Stimulated activated memory B cell treated with anti-CD40 and anti-IgM and Interleukin-4, amounts not matched to agents 10 μg/mL and 1 μg/mL and 100 μg/mL, for 72 hours (primary cell): ENCODE data around the gene SLC45A1.
"Not testable (repeated sequence)": the region's sequence is repeated elsewhere in the genome, so short reads cannot be mapped to it uniquely, and the experiment has no call there.

Experiments
- ATAC-seq: fragments of 150-1000 bp; cut with Tn5 transposase; 2 replicates; pipeline ENCODE4 v1.10.0; 2021
- H3K27ac Mint-ChIP-seq: one replicate; pipeline ENCODE4 v1.8.0; 2022; ENCODE audit warnings: mild to moderate bottlenecking, mixed read lengths
- H3K27me3 Mint-ChIP-seq: one replicate; pipeline ENCODE4 v1.8.0; 2022; ENCODE audit warnings: mixed read lengths
- H3K36me3 Mint-ChIP-seq: one replicate; pipeline ENCODE4 v1.8.0; 2022; ENCODE audit warnings: mixed read lengths
- H3K4me1 Mint-ChIP-seq: one replicate; pipeline ENCODE4 v1.8.0; 2022; ENCODE audit warnings: mixed read lengths
- H3K4me3 Mint-ChIP-seq: one replicate; pipeline ENCODE4 v1.8.0; 2022; ENCODE audit warnings: mild to moderate bottlenecking, moderate library complexity, mixed read lengths
- H3K9me3 Mint-ChIP-seq: one replicate; pipeline ENCODE4 v1.8.0; 2022; ENCODE audit warnings: mixed read lengths

SLC45A1 gene

DNA sequence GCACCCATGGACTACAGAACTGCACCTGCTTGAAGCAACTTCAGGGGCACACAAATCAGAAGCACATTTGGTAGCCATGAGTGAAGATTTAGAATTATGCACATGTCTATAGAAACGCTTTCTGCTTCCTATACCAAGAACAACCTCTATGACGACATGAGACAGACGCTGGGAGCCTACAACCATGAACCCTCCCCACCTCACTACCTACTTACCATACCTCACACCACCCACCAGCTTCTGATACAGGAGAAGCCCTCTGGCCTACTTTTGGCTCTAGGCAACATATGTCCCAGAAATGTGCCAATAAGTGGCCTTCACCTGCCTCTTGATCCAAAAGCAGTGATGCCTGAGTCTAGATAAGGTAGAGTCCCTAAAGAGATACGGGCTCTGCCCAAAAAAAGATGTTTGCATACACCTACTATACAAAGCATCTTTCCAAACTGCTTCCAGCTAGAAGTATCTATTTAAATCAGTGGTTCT is 58.5 kb downstream of the SLC45A1 start:
- Mint-ChIP-seq H3K36me3 (peaks cover 26% of the 10 kb centered on the region), H3K4me3 (no peak overlapping the region), H3K27me3 (no peaks in the 10 kb centered on the region), H3K4me1 (peaks cover 68% of the 10 kb centered on the region), H3K27ac (peak overlapping the region; percentile 55), H3K9me3 (no peaks in the 10 kb centered on the region)
- ATAC-seq = no peak

DNA sequence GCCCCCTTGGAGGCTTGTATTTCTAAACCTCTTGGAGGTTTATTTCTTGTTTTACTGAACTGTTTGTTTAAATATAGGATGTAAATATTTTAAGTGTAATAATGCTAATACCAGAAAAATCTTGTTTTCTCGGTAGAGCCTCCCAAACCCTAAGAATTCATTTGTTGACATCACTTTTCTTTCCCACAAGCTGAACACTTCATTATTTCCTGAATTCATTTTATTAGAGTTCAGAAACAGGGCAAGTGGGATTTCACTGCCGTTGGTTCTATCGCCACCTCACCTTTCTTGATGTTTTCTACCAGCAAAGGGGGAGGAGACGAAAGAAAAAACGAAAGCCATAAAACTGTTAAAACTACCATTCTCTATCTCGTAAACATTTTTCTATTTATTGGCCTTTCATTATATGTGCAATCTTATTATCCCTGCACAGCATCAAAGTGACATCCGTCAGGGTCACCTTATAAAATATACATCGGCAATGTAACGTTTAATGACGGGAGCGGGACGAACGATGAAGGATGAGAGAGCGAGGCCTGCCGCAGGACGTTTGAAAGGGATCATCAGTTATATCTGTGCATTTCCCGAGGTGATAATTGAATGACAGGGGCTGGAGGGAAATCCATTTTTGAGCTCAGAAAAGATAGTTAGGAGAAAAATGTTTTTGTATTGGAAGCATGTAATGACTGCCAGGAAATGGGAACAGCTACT is 59.5 kb downstream of the SLC45A1 start:
- Mint-ChIP-seq H3K27ac (no peak overlapping the region), H3K4me1 (peaks cover 65% of the 10 kb centered on the region), H3K4me3 (no peak overlapping the region), H3K27me3 (no peaks in the 10 kb centered on the region), H3K36me3 (peaks cover 26% of the 10 kb centered on the region), H3K9me3 (no peaks in the 10 kb centered on the region)
- ATAC-seq = no peak

DNA sequence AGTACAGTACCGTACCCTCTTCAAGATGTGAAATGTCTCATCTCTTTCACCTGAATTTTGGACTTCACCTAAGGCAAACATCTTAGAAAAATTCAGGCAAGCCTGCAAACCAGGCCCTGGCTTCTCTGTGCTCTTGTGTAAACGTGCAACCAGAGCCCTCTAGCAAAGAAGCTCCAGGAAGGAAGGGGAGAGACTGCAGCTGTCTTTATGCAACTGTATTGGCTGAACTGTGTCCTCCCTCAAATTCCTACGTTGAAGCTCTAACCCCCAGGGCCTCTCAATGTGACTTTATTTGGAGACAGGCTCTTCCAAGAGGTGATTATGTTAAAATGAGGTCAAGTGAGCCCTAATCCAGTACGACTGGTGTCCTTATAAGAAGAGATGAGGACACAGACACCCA is 60.3 kb downstream of the SLC45A1 start:
- Mint-ChIP-seq H3K27me3 (no peaks in the 10 kb centered on the region), H3K36me3 (peaks cover 30% of the 10 kb centered on the region), H3K27ac (peak overlapping the region; percentile 61), H3K9me3 (no peaks in the 10 kb centered on the region), H3K4me1 (peaks cover 72% of the 10 kb centered on the region), H3K4me3 (no peak overlapping the region)
- ATAC-seq = no peak

DNA sequence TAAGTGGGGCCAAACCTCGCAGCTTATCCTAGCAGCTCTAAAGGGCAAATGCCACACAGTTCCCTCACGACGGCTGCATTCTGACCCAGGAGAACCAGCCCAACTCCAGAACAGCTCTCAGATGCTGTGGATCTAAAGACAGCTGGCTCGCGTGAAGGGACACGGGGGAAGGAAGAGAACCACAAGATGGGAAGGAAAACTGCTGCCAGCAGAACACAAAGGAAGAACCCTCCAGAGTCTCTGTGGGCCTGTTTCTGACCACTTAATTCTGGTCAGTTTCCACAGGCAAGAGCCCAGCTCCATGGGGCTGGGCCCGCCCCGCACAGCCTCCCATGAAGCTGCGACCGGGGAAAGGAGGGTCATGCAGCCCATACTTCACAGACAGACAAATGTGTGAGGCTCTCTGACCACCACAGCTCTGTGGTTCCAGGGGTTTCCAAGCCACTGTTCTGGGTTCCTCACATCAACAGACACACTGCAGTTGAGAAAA is 61.1 kb downstream of the SLC45A1 start:
- peaks cover 75% of the 10 kb centered on the region for H3K4me1 Mint-ChIP-seq
- no peaks in the 10 kb centered on the region for H3K9me3 Mint-ChIP-seq
- no peak for ATAC-seq
- peak overlapping the region; percentile 61 for H3K27ac Mint-ChIP-seq
- H3K27me3 Mint-ChIP-seq = no peaks in the 10 kb centered on the region
- no peak overlapping the region for H3K4me3 Mint-ChIP-seq
- peaks cover 31% of the 10 kb centered on the region for H3K36me3 Mint-ChIP-seq

DNA sequence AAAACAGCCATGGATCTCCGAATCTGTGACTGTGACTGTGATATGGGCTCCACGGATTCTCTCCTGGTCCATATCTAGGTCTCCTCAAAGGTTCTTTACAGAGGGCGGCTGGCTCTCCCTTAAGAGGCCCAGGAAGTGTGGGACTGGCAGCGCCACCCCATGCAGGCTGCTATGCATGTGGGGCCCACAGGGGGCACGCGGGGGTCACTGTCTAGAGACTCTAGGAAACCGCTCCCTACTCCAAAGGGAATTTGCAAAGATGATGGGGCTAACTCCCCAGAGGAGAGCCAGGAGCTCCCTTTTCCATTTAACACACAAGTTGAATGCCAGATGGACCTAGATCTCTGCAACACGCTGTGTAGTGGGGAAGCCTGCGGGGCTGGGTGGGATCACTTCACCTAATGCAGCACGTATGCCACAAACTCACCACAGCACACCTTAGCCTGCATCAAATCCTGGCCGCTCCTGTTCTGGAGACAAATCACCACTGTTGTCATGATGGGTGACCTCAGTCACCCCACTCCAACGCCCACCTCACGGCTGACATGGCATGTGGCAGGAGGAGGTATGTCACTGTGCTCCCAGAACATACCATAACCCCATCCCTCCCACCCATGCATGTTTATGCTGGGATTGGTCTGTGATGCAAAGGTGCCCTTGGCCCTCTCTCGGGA is 61.7 kb downstream of the SLC45A1 start:
- Mint-ChIP-seq H3K4me3 (no peak overlapping the region), H3K4me1 (peaks cover 75% of the 10 kb centered on the region), H3K27ac (no peak overlapping the region), H3K36me3 (peaks cover 29% of the 10 kb centered on the region), H3K9me3 (no peaks in the 10 kb centered on the region), H3K27me3 (no peaks in the 10 kb centered on the region)
- ATAC-seq = no peak

DNA sequence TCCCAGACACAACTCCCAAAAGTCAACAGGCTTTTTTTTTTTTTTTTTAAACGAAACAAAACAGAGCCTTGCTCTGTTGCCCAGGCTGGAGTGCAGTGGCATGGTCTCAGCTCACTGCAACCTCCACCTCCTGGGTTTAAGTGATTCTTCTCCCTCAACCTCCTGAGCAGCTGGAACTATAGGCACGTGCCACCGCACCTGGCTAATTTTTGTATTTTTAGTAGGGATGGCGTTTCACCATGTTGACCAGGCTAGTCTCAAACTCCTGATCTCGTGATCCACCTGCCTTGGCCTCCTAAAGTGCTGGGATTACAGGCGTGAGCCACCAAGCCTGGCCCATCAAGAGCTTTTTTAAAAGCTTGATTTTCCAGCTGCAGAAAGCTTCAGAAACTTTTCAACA is 62.4 kb downstream of the SLC45A1 start:
- H3K9me3 Mint-ChIP-seq, H3K4me3 Mint-ChIP-seq, ATAC-seq, H3K27ac Mint-ChIP-seq, H3K27me3 Mint-ChIP-seq: not testable (repeated sequence)
- Mint-ChIP-seq H3K4me1 (peaks cover 76% of the 10 kb centered on the region), H3K36me3 (peaks cover 24% of the 10 kb centered on the region)

DNA sequence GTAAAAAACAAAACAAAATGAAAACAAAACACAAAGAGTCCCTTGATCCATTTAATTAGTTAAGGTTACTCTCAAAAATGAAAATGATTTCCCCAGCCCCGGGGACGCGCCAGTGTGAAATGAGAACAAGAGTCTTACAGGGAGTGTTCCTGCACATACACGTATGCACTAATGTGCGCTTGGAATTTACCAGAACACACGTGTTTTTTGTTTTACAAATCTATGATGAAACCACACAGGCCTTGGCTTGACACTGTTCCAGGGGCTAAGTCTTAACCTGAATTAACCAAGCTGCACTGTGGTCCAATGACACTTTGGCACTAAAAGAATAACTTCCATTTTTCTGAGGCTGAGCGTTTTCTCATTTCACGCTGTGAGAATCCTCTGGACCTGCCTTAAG is 63.7 kb downstream of the SLC45A1 start:
- Mint-ChIP-seq H3K4me1 (peaks cover 72% of the 10 kb centered on the region), H3K27ac (no peak overlapping the region), H3K4me3 (no peak overlapping the region), H3K27me3 (no peaks in the 10 kb centered on the region), H3K36me3 (peaks cover 17% of the 10 kb centered on the region), H3K9me3 (no peaks in the 10 kb centered on the region)
- no peak for ATAC-seq

DNA sequence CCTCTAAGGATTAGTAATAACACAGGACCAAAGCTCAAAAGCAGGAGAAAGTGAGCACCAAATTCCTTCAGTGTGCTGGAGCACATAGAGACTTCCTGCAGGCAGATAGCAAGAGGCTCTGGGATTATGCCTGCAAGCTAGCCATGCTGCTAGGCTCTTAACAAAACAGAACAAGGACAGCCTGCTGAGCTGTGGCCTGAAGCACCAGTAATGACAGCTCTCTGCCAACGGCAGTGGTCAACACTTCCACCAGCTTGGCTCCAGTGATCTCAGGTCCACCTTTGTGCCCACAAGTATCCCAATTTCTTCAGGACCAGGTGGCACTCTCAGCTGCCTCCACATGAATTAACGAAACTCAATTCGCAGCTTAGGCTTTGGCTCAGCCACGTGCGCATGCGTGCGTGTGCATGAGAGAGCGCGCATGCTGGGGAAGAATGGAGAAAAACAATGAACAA is 64.2 kb downstream of the SLC45A1 start:
- Mint-ChIP-seq H3K4me1 (peaks cover 76% of the 10 kb centered on the region), H3K27ac (no peak overlapping the region), H3K36me3 (peaks cover 19% of the 10 kb centered on the region), H3K4me3 (no peak overlapping the region), H3K9me3 (no peaks in the 10 kb centered on the region), H3K27me3 (no peaks in the 10 kb centered on the region)
- no peak for ATAC-seq

DNA sequence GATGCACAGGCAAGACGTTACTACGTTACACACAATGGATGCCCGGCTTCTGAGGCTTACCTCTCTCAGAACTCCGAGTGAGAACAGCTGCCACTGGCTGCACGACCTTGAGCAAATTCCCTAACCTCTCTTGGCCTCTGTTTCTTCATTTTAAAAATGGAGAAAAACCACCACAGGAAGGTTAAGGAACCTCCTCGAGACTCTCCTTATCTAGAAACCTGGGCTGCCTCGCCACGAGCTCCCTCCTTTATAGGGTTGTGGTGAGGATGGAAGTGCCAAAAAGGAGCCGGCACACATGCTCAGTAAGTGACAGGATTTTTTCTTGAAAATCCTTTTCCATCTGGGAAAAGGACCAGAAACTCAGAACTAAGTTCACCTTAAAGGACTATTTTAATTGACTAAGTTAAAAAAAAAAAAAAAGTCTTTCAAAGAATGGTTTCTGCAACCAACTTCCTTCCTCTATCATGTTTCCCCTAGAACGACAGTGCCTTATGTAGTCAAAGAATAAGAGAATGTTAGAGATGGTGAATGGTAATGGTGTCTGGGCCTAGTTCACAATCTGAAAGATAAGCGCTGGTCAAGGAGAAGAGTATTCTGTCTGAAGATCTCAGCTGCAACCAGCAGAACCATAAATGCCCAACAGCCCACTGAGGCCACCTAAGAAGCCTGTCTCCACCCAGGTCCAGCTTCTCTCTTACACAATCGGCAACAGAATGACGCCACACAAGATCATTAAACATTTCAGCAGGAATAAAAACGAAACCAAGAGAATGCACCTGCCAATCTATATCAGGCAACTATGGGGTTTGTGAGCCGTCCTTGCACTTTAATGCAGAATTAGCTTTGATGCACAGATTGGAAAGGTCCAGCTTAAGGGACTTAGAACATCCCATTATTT is 64.9 kb downstream of the SLC45A1 start:
- no peaks in the 10 kb centered on the region for H3K9me3 Mint-ChIP-seq
- H3K4me1 Mint-ChIP-seq = peaks cover 78% of the 10 kb centered on the region
- no peak overlapping the region for H3K4me3 Mint-ChIP-seq
- no peaks in the 10 kb centered on the region for H3K27me3 Mint-ChIP-seq
- H3K27ac Mint-ChIP-seq = peak overlapping the region; percentile 61
- H3K36me3 Mint-ChIP-seq = peaks cover 21% of the 10 kb centered on the region
- no peak for ATAC-seq

DNA sequence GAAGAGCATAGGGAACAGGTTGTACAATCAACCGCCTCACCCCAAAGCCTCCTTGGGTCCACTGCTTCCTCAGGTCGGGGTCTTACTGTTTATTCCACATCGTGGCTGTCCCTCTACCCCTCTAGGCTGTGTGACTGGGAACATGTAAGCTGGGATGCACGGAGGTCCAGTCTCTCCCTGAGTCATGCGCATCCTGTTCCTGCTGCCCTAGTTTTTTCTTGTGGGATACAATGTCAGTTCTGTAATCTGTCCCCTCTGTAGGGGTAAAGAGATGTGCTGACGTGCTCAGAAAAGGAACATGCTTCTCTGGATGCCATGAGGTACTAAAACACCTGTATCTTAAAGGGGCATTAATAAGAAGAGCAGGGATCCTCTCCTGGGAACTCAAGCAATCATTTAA is 66.2 kb downstream of the SLC45A1 start:
- peaks cover 76% of the 10 kb centered on the region for H3K4me1 Mint-ChIP-seq
- peaks cover 29% of the 10 kb centered on the region for H3K36me3 Mint-ChIP-seq

DNA sequence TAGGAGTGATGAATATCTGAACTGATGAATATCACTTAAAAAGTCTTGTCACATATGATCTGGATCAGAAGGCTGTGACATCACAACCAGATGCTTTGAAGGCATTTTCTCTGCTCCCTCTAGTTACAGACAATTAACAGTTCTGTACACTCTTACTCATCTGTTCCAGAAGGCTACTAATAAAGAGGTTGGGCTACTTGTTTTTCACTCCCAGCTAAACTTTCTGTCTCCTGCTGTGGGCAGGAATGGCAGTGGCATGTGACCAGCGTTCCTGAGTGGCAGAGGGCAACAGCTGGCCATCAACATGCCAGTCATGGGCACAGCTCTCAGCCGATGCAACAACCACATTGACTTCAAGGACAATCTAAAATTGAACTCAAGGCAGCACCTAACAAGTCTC is 66.7 kb downstream of the SLC45A1 start:
- ATAC-seq = no peak
- Mint-ChIP-seq H3K27me3 (no peaks in the 10 kb centered on the region), H3K4me3 (no peak overlapping the region), H3K9me3 (no peaks in the 10 kb centered on the region), H3K4me1 (peaks cover 75% of the 10 kb centered on the region), H3K27ac (no peak overlapping the region), H3K36me3 (peaks cover 34% of the 10 kb centered on the region)

More for the DNA sequence above, 66.2 kb downstream of the SLC45A1 start:
- Mint-ChIP-seq H3K27me3 (no peaks in the 10 kb centered on the region), H3K27ac (no peak overlapping the region), H3K4me3 (no peak overlapping the region), H3K9me3 (no peaks in the 10 kb centered on the region)
- no peak for ATAC-seq

DNA sequence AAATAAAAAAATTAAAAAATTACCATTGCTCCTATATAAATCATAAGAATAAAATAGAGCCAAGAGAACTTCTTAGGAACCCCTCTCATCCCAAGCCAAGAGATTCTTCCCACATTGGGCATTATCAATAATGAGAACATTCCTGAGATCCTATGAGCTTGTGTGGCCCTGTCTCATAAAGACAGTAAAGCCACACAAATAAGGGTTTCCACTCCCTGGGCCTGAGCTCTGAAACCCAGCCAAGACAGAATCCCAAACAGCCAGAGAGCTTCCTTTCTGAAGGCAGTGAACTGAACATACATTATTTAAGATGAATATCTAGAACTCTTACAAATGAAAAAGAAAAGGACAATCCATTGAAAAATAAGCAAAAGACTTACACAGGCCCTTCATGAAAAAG is 68.3 kb downstream of the SLC45A1 start:
- no peaks in the 10 kb centered on the region for H3K9me3 Mint-ChIP-seq
- H3K4me1 Mint-ChIP-seq = peaks cover 77% of the 10 kb centered on the region
- no peaks in the 10 kb centered on the region for H3K27me3 Mint-ChIP-seq
- H3K27ac Mint-ChIP-seq = peak overlapping the region; percentile 61
- H3K36me3 Mint-ChIP-seq = peaks cover 42% of the 10 kb centered on the region
- ATAC-seq = no peak
- H3K4me3 Mint-ChIP-seq = no peak overlapping the region

DNA sequence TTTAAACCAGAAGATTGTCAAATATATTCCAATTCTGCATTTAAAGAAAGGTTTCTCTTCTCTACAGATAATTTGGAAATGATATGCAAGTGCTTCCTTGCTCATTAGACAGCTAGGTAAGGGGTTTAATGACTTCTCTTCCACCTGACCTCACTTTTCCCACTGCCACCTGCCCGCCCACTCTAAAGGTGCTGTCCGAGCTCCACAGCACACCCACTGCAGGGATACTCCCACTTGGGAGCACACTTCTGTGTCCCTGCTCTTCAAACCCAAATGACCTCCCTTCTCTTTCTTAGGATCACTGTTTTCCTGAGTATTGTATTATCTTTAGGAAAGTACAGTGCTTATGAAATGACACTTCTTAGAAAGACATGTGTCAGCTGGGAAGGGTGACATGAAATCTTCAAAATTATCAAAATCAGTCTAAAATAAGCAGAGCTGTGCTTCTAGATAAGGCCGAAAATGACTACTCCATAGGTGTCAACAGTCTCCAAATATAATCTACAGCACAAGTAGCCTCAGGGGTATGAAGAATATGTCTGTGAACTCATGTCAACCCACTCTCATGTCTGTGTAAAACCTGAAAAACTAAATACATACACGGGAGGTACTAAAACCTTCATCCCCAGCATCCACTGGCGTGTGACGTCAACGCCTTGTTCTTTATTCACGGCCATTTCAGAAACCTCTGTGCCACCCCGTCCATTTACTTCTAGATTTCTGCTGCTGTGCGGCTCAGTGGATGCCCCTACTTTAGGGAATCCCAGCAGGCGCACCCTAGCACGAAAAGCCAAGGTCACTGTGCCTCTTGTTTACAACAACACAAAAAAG is 71.0 kb downstream of the SLC45A1 start:
- no peaks in the 10 kb centered on the region for H3K9me3 Mint-ChIP-seq
- H3K4me3 Mint-ChIP-seq = no peak overlapping the region
- H3K4me1 Mint-ChIP-seq = peaks cover 74% of the 10 kb centered on the region
- H3K36me3 Mint-ChIP-seq = peaks cover 46% of the 10 kb centered on the region
- no peak for ATAC-seq
- no peaks in the 10 kb centered on the region for H3K27me3 Mint-ChIP-seq
- no peak overlapping the region for H3K27ac Mint-ChIP-seq

DNA sequence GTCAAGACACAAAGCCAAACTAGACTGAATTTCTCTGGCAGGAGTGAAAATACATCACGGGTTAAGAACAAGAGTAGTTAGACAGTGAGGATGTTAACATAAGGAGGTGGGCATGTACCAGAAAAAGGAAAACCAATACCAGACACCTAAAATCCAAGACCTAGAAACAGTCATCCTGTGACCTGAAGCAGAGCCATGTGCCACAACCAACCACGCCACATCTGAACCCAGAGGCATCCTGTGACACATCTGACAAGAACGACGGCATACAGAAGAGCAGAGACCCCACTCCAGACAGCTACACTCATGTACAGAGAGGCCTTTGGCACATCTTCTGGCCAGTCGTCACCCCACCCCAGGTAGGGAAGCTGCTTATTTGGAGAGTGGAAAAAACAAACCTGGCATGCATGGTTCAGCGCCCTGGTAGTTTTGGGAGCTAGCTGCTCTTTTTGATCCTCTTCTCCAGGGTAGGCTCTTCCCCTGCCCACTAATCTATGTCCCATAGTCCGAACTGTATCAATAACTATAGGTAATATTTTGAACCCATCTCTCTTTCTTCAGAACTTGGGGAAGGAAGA is 72.1 kb downstream of the SLC45A1 start:
- no peak for ATAC-seq
- Mint-ChIP-seq H3K4me3 (no peak overlapping the region), H3K36me3 (peaks cover 46% of the 10 kb centered on the region)

More for the DNA sequence above, 72.1 kb downstream of the SLC45A1 start:
- Mint-ChIP-seq H3K9me3 (no peaks in the 10 kb centered on the region), H3K27ac (peak overlapping the region; percentile 72), H3K4me1 (peaks cover 63% of the 10 kb centered on the region), H3K27me3 (no peaks in the 10 kb centered on the region)
